Uterine smooth muscle cell (primary cell): Measurements from ENCODE around the gene PIP. TPM values are rescaled to one million over a fixed set of nuclear protein-coding genes. Genes with fewer than 3 reads are reported as not detected.

ENCODE experiments used
- total RNA-seq: library from RNA; depleted of rRNA; stranded (reverse); fragments of >200 nt; gene quantifications from 2 replicates; pipeline ENCODE4 v1.2.3, GENCODE V29; 2014

PIP gene, protein sequence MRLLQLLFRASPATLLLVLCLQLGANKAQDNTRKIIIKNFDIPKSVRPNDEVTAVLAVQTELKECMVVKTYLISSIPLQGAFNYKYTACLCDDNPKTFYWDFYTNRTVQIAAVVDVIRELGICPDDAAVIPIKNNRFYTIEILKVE
- total RNA-seq = not detected in 2 replicates

GRCh38 chr7:143131781-143132180 lies at the start of gene PIP:
TSS of gene PIP (plus strand) at chr7:143132077. CDS start at chr7:143132117, 40 bp downstream.

DNA sequence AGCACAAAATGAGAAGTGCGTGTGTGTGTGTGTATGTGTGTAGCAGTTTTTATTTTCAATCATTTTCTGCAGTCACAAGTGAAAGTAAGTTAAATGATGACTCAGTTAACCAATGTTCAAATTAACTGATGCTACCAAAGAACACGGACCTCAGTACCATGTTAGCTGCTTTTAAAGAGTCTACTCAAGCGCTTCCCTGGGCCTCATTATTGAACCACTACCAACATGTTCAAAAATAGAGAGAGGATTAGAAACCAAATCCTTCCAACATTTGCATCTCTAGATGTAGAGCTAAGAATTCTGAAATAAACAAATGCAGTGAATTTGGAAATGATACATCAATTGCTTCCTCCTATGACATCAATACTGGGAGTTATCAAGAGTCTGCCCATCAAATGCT lies 51.1 kb downstream of the PIP start, which contains the start of gene TAS2R39:
TAS2R39 (plus strand) TSS at position 396 of the 400 bp plus-strand sequence; CDS start at position 396, 0 bp downstream.

Other genes starting within 250 kb of the PIP start
- under 0.01 TPM in 1 of 2 replicates, not detected in the other for gene TRPV6, start 246.3 kb upstream of the PIP start, total RNA-seq
- gene TRPV5, start 198.3 kb upstream of the PIP start, total RNA-seq = not detected in 2 replicates
- not detected in 2 replicates for gene LLCFC1, start 192.6 kb upstream of the PIP start, total RNA-seq
- gene KEL, start 169.7 kb upstream of the PIP start, total RNA-seq = not detected in 2 replicates
- not detected in 2 replicates for gene OR9A2, start 104.9 kb upstream of the PIP start, total RNA-seq
- gene OR6V1, start 79.7 kb upstream of the PIP start, total RNA-seq = not detected in 2 replicates
- gene TAS2R39, start 51.3 kb downstream of the PIP start, total RNA-seq = not detected in 2 replicates
- not detected in 2 replicates for gene TAS2R40, start 90.0 kb downstream of the PIP start, total RNA-seq
- 55.4 and 84.5 TPM in 2 replicates for gene GSTK1, start 131.4 kb downstream of the PIP start, total RNA-seq
- gene TMEM139, start 152.9 kb downstream of the PIP start, total RNA-seq = under 0.01 TPM in 1 of 2 replicates, not detected in the other
- 11.2 and 15.7 TPM in 2 replicates for gene CASP2, start 156.3 kb downstream of the PIP start, total RNA-seq
- gene CLCN1, start 184.0 kb downstream of the PIP start, total RNA-seq = not detected in 2 replicates
- gene FAM131B, start 230.6 kb downstream of the PIP start, total RNA-seq = 2.3 and 4.1 TPM in 2 replicates
- 36.1 and 37.0 TPM in 2 replicates for gene ZYX, start 249.3 kb downstream of the PIP start, total RNA-seq